GM18498 (cell line): ENCODE results near the gene HOXC5.
"Not testable (repeated sequence)": the region's sequence is repeated elsewhere in the genome, so short reads cannot be mapped to it uniquely, and the experiment has no call there.

Experiments used
- ATAC-seq: cut with Tn5 transposase; IDR thresholded peaks from one replicate; pipeline ENCODE4 v1.9.1; 2021; ENCODE audit warnings: mild to moderate bottlenecking, moderate library complexity; ENCODE audit not compliant: unreplicated experiment

HOXC5 gene

GRCh38 chr12:54032086-54032619 lies 697 bp upstream of the HOXC5 start:
- ATAC-seq: no peak

DNA sequence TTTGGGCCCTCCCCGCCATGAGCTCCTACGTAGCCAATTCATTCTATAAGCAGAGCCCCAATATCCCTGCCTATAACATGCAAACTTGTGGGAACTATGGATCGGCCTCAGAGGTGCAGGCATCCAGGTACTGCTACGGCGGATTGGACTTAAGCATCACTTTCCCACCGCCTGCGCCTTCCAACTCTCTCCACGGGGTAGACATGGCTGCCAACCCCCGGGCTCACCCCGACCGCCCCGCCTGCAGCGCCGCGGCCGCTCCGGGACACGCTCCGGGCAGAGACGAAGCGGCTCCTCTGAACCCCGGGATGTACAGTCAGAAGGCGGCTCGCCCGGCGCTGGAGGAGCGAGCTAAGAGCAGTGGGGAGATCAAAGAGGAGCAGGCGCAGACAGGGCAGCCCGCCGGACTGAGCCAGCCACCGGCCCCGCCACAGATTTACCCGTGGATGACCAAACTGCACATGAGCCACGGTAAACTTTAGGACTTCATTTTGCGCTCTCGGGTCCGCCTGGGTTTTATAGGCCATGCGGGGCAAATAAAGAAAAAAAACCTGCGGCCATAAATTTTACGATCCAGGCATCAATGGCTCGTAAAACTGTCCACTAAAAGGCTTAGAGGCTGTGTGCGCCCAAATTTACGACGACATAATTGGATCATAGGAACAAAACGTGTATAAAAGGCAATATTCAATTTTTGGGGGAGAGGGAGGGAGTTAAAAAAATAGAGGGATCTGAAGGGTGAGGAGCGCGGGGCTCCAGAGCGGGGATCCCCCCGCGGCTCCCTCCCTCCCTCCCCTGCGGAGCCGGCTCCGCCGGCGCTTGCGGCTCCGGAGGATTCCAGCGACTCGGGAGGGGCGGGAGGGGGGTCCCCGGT lies 493 bp downstream of the HOXC5 start:
- ATAC-seq: no peak

- ATAC-seq: no peak
These were observed 1.3 kb downstream of the HOXC5 start for GRCh38 chr12:54033980-54034784.

DNA sequence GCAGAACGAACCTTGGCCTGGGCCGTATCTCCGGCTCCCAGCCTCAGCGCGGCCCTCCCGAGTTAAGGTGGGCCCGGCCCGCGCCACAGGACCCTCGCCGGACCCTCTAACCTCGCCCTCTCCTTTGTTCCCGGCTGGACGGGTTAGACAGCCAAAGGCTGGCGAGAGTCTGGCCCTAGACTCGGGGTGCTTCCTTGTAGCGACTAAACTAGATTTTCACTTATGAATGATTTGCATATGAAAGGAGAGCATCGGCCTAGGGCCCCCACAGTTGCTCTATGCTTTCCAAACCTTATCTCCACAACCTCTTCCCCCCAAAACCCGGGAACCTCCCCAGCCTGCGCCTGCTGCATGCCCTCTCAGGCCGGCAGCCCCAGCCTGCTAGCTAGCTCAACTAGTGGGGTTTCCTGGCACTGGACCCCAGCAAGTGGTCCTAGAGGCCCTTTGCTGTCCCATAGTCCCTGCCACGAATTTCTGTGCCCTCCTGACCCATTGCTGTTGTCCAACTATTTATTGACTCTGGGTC lies 2.0 kb downstream of the HOXC5 start:
- no peak for ATAC-seq

DNA sequence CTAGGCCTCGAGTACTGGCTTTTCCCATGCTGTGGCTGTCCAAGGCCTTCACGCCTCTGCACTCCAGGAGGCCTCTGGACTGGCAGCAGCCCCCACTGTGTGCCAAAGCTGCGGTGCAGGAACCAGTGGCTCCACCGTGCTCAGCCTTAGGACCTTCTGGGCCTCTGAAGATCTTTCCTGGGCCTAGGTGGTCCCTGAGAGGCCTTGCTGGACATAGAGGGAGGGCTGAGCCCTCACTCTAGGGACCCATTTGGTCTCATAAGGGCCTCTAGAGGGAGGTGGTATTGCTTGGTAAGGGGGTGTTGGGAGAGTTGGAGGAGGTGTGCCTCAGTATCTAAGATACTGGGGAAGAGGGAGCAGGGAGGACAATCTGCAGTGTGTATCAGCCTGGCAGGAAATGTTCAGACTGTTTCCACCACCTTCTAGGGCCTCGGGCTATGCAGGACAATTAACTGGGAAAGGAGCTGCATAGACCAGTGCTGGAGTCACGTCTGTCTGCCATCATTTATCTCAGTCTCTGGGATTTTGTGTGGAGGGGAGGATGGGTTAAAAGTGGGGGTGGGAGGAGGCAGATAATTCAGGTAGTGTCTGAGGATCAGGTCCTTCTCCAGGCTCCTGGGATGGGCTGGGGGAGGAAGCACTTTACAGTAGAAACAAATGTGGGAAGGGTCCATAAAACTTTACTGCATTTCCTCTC lies 2.9 kb downstream of the HOXC5 start:
- ATAC-seq: no peak

DNA sequence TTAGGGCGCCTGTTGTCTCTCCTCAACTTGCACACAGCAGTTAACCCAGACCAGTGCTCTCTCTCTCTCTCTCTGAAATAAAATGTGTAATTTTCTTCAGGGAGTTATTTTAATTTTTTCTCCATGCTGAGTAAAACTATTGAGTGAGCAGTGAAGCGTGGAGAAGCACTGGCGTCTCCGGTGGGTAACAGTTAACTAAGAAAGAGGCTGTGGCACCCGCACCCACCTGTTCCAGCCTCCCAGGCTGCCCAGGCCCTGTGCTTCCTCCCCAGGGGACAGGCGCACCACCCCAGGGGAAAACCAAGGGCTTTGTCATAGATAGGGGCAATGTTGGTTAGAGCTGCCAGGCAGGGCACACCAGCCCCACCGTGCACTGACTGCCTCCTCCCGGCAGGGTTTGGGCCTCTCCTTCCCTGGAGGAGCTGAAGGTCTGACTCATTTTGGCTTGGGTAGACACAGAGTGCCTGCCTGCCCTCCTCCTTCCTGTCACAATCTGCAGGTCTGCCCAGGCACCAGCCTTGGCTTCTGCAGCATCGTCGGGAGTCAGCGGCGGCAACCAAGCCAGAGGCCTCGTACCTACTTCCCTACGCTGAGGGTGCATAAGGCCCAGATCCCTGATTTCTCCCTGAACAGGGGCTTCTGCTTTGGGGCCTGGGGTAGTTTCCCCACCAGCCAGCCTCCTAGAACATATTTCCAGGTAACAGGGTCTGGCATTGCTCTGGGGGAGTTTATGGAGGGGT lies 3.9 kb downstream of the HOXC5 start:
- no peak for ATAC-seq

DNA sequence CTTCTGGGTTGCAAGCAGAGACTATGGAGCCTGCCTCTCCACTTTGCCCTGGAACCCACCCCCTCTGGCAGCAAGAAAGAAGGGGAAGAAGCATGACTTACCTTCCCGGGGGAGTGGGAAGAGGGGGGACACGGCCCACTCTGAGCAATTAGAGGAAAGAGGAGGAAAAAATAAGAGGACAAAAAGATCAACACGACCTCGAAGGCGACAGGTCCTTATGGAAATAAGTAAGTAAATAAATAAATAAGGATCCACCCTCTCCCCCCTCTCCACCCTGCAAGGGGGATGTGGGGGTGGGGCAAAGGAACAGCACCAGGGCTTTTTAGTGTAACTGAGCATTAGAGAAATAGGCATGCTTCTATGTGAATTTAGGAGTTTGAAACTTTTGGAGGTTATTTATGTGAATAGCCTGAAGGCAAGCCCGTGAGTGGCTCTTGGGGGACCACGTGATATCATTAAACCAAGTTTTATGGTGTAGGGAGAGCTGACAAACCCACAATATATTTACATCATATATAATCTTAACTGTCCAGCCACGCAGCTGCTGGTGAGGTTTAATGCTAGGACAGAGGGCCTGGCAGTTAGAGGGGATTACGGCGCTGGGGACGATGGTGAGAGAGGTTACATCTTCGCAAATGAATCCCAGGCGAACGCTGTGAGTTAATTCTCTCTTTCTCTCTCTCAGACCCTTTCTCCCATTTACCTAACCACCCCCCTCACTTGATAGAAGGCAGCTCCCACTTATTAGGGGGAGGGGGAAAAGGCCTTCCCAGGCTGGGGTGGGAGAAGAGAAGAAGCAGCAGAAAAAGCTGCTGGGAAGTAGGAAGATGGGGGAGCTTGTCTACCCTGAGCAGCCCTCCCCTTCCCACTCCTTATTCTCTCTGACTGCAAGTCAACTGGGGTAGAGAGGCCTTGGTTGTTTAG lies 4.8 kb downstream of the HOXC5 start:
- no peak for ATAC-seq

- no peak for ATAC-seq
These were observed 5.5 kb downstream of the HOXC5 start for GRCh38 chr12:54038284-54038870.

GRCh38 chr12:54038871-54039414 lies 6.1 kb downstream of the HOXC5 start:
- ATAC-seq: no peak

DNA sequence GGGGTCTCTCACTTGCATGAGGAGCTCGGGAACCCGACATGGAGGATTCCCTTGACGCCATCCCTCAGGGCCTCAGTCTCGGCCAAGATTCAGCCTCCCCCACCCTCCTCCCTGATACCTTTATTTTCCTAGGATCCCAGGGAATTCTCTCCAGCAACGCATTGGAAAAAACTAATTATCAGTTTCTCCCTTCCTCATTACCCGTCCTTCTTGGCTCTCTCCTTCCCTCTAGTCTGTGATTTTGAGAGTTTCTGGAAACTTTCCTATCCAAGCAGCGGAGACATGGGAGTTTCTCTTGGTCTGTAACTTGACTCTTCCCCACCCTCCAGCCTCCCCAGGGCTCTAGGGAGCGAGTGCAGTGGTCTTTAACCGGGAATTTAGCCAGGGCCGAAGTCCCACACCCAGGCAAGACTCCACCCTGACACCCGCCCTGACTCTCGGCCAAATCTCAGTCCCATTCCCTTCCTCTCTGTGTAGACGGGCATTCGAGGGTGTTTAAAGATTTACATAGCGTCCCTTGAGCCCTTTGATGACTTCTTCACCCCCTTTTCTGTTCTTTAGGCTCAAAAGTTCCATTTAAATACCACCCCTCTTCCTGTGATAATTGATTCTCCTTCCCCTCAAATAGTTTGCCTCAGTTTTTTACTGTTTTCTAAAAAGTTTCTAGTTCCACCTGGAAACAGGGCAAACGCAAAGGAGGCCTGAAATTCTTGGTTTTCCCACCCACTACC lies 6.7 kb downstream of the HOXC5 start:
- no peak for ATAC-seq

GRCh38 chr12:54040148-54040494 lies 7.3 kb downstream of the HOXC5 start:
- no peak for ATAC-seq

DNA sequence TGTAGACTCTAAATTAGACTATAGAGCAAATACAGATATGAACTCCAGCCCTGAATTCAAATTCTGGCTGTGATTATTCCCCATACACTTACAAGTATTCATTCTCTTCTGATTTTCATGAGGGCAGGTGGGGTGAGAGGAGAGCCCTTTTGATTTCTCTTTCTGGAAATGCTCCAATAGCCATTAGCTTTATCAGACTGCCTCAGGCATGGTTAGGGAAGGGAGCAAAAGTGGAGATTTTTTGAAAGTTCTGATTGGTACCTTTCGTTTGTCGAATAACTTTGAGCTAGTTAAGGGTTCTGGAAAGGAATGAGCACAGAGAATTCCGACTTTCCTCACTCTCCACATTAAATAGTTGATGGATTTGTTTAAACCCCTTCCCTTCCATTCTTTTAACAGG lies 7.8 kb downstream of the HOXC5 start:
- ATAC-seq: no peak

DNA sequence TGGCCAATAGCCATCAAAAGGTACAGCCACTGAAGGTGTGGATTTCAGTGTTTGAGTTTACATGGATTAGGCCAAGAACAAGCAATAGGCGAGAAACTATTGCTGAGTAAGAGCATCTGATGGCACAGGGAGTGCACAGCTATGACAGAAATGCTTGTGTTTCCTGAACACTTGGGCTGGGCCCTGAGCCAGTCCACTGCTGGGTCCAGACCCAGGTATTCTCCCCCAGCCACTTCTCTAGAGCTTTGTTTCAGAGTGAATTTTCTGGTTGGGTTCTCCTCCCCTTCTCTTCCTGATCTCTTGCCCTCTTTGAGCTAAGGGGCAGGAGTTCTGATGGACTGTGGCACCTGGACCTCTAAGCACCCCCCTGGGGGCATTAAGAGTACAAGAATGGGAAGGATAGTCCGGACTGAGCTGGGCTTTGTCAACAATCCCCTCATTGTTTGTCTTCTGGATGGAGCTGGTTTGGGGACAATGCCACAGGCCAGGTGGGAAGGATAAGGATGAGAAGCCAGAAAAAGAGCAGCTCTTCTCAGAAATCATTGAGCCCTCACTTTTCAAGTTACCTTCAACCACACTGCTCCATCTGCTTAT lies 8.3 kb downstream of the HOXC5 start:
- ATAC-seq: no peak

GRCh38 chr12:54042033-54042432 lies 9.2 kb downstream of the HOXC5 start:
- ATAC-seq: not testable (repeated sequence)

- no peak for ATAC-seq
These were observed 10.4 kb downstream of the HOXC5 start for GRCh38 chr12:54042970-54043853.

GRCh38 chr12:54044425-54045103 lies 11.7 kb downstream of the HOXC5 start:
- no peak for ATAC-seq
